ENCODE measurements around the gene RIC1.
"Not testable (repeated sequence)": the region's sequence is repeated elsewhere in the genome, so short reads cannot be mapped to it uniquely, and the experiment has no call there.

The RIC1 gene

DNA sequence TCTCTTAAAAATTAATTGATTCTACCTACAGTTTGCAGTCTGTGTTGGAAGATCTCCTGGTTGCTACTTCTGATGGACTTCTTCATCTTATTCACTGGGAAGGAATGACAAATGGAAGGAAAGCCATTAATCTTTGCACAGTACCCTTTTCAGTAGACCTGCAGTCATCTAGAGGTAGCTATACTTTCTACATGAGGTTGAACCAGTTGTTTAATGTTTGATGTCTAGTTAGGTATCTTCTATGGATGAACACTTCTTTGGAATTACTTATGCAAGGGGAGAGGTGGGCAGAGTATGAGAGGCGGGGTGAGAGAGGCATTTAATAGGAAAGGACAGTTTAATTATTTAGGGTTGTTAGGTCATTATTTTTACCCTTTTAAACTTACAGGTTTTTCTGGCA lies 91.2 kb downstream of the RIC1 start:
- no peak overlapping the region for H3K4me3 ChIP-seq (ENCODE audit: low read depth, low read length)
- no peak for DNase-seq (ENCODE audit: low read depth)
- TF ChIP-seq, protein P1, sequence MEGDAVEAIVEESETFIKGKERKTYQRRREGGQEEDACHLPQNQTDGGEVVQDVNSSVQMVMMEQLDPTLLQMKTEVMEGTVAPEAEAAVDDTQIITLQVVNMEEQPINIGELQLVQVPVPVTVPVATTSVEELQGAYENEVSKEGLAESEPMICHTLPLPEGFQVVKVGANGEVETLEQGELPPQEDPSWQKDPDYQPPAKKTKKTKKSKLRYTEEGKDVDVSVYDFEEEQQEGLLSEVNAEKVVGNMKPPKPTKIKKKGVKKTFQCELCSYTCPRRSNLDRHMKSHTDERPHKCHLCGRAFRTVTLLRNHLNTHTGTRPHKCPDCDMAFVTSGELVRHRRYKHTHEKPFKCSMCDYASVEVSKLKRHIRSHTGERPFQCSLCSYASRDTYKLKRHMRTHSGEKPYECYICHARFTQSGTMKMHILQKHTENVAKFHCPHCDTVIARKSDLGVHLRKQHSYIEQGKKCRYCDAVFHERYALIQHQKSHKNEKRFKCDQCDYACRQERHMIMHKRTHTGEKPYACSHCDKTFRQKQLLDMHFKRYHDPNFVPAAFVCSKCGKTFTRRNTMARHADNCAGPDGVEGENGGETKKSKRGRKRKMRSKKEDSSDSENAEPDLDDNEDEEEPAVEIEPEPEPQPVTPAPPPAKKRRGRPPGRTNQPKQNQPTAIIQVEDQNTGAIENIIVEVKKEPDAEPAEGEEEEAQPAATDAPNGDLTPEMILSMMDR (conservative IDR thresholded peaks at IDR 0.05; ENCODE audit: low read depth, low read length), result no peak

DNA sequence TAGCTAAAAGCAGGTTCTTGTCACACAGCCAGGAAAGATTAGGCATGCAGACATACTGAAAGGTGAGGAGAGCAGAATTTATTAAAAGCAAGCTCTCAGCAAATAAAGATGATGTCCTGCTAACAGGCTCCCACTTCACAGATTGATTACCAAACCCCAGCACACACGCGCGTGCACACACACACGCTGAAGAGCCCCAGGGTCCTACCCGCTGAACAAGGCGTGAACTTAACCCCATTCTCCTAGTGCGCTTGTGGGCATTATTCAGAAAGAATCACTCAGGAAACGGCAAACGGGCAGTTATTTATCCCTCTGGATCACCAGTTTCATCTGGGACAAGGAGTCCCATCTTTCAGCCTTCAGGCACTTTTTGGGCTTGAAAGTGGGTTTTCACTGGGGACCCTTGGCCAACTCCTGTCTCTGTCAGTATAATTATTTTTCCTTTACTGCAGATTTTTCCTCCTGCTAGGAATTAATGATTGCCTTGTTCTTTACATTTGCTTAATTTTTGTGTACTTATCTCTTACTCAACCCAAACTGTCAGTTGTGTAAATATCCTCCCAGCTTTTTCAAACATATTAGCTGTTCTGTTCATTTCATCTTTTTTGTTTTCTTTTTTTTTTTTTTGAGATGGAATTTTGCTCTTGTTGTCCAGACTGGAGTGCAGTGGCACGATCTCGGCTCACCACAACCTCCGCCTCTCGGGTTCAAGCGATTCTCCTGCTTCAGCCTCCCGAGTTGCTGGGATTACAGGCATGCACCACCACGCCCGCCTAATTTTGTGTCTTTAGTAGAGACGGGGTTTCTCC lies 92.6 kb downstream of the RIC1 start:
- H3K4me3 ChIP-seq (ENCODE audit: low read depth, low read length), result no peak overlapping the region
- DNase-seq (ENCODE audit: low read depth), result no peak
- TF ChIP-seq, protein P1 (conservative IDR thresholded peaks at IDR 0.05; ENCODE audit: low read depth, low read length), result no peak

DNA sequence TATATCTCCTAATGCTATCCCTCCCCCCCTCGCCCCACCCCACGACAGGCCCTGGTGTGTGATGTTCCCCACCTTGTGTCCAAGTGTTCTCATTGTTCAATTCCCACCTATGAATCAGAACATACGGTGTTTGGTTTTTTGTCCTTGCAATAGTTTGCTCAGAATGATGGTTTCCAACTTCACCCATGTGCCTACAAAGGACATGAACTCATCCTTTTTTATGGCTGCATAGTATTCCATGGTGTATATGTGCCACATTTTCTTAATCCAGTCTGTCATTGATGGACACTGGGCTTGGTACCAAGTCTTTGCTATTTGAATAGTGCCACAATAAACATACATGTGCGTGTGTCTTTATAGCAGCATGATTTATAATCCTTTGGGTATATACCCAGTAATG lies 93.8 kb downstream of the RIC1 start:
- H3K4me3 ChIP-seq (ENCODE audit: low read depth, low read length), result not testable (repeated sequence)

DNA sequence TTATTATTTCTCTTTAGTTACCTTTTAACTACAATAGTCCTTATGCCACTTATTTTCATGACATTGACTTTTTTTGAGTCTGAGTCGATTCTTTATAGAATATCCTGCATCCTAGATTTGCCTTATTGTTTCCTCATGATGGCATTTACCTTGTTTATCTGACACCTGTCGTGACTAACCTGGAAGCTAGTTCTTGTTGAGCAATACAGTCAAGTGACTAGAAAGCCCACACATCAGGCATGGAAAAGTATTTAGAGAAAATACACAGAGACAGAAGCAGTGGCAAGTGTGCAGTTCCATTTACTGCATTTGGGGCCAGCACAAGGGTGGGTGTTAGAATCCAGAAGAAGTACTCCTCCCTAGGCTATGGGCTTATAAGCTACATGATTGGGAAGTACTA lies 106.2 kb downstream of the RIC1 start:
- no peak for DNase-seq (ENCODE audit: low read depth)
- TF ChIP-seq, protein P1 (conservative IDR thresholded peaks at IDR 0.05; ENCODE audit: low read depth, low read length), result no peak
- H3K4me3 ChIP-seq (ENCODE audit: low read depth, low read length), result no peak overlapping the region

More for the DNA sequence above, 93.8 kb downstream of the RIC1 start:
- DNase-seq (ENCODE audit: low read depth), result not testable (repeated sequence)

DNA sequence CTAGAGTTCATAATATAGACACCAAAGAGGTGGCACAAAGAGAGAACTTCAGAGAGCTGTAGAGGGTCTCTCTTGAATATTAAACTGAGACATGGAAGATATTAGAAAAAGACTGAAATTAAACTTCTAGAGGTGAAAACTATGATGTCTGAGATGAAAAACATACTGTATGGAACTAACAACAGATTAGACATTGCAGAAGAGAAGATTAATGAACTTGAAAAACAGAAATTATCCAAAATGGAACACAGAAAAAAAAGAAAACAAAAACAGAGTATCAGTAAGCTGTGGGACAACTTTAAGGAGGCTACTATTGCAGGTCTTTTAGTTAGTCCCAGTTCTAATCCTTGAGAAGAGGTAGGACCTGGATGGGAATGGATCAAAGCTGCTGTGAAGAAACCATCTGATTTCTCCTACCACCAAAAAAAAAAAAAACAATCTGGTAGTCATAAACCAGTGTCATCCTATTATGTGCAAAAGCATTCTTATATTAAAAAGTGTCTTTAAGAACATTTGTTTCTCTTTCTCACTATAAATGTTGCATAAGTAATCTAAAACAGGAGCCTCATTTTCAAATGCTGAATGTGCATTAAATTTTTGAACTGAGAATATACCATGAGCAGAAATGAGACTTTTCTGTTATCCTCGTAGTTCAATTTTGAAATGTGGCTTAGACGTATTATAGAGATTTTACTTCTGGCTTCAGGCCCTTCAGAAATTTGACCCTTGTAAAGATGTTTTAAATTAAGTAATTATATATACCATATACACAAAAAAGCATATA lies 107.8 kb downstream of the RIC1 start:
- no peak overlapping the region for H3K4me3 ChIP-seq (ENCODE audit: low read depth, low read length)
- TF ChIP-seq, protein P1 (conservative IDR thresholded peaks at IDR 0.05; ENCODE audit: low read depth, low read length), result no peak
- DNase-seq (ENCODE audit: low read depth), result no peak

DNA sequence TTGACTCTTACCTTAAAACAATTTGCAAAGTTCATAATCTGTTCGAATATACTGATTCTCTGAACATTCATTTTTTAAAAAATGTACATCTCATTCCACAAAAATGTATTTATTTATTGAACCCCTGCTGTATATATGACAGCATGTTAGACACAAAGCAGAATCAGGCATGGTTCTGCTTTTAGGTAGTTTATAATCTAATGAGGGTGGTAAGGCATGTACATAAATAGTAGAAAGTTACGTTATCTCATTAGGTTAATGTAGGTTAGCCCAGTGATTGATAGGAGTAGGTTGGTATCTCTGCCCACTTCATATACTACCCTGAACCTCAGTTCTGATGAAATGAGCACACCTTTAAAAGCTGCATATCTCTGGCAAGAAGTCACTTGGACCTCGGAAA lies 114.2 kb downstream of the RIC1 start:
- DNase-seq (ENCODE audit: low read depth), result no peak
- H3K4me3 ChIP-seq (ENCODE audit: low read depth, low read length), result no peak overlapping the region
- TF ChIP-seq, protein P1 (conservative IDR thresholded peaks at IDR 0.05; ENCODE audit: low read depth, low read length), result no peak

DNA sequence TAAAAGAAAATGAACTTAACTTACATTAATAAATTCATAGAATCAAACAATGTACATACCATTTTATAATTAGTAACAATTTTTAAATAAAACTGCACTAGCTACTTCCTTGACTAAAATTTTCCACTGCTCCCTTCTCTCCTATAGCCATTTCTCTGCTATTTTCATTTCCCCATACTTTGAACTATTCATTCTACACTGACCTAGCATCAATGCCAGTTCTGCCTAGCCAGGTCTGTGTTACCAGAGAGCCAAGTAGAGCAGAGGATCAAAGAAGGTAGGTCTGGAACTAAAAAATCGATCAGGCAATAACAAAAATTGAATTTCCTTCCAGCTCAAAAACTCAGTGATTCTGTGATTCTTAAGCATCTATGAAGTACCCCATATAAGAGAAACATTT lies 119.5 kb downstream of the RIC1 start:
- DNase-seq (ENCODE audit: low read depth), result no peak
- no peak overlapping the region for H3K4me3 ChIP-seq (ENCODE audit: low read depth, low read length)
- TF ChIP-seq, protein P1 (conservative IDR thresholded peaks at IDR 0.05; ENCODE audit: low read depth, low read length), result no peak

Measured in choroid plexus epithelial cell (primary cell).